T-helper 22 cell (primary cell): Measurements from ENCODE around the gene DUSP7.

Experiments
- DNase-seq: peaks from one replicate; pipeline ENCODE4 v3.0.0-alpha.2; 2020; ENCODE audit warnings: low read depth

DUSP7 gene

GRCh38 chr3:52006017-52006819 is 50.2 kb downstream of the DUSP7 start:
- DNase-seq = no peak

GRCh38 chr3:52005571-52005986 is 50.8 kb downstream of the DUSP7 start:
- DNase-seq = no peak

DNA sequence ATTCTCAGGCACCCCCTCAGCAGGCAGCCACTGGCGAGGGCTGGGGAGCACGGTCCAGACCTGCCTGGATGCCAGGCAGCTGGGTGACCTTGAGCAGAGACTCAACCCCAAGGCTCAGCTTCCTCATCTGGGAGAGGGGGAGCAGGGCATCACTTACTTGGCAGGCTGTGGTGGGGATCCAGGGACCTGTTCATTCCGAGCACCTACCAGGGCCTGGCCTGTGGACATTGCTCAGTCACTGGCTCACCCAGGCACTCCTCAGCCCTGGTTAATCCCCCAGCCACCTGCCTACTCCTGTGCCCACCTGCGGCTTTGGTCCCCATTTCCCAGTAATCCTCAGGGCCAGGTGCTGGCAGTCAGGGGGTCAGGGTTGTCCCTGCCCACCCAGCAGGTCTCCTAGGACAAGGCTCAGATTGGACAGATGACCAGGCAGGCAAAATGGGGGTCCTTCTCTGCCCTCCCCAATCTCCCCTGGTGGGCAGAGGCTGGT is 51.4 kb downstream of the DUSP7 start:
- no peak for DNase-seq

GRCh38 chr3:52004163-52004787 is 52.1 kb downstream of the DUSP7 start:
- DNase-seq = no peak

GRCh38 chr3:52002748-52003147 is 53.6 kb downstream of the DUSP7 start:
- no peak for DNase-seq

DNA sequence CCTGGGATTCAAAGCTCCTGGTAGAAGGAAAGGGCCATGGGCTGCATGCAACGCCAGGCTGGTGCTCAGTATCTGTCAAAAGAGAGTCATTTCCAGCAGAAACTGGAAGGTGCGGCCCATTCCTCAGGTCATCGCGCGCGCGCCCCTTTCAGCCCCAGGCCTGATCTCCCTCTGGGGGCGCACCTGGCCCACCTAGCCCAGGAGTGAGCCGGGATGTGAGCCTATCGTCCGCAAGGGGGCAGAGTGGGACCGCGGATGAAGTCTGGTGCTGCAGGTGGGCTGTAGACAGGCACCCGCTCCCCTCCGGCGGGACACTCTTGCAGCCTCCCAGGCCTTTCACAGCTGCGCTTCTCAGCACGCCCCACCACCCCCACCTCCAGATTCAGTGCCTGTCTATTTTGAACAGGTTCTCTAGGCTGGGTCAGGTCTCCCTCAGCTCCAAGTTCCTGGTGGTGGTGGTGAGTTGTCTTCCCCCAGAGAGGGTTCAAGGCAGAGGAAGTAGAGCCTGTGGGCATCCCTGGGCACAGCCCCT is 54.9 kb downstream of the DUSP7 start:
- DNase-seq = peak; percentile 70

- no peak for DNase-seq
Measured at GRCh38 chr3:51999846-52000245, 56.5 kb downstream of the DUSP7 start.
